NCI-H526 (cell line): ENCODE data around the gene SAMD15.
"Not testable (repeated sequence)": the region's sequence is repeated elsewhere in the genome, so short reads cannot be mapped to it uniquely, and the experiment has no call there.

Source experiments
- DNase-seq, 2 experiments: peaks; one replicate each; lab custom pipeline; 2025; lab: John Stamatoyannopoulos, UW

Gene SAMD15

DNA sequence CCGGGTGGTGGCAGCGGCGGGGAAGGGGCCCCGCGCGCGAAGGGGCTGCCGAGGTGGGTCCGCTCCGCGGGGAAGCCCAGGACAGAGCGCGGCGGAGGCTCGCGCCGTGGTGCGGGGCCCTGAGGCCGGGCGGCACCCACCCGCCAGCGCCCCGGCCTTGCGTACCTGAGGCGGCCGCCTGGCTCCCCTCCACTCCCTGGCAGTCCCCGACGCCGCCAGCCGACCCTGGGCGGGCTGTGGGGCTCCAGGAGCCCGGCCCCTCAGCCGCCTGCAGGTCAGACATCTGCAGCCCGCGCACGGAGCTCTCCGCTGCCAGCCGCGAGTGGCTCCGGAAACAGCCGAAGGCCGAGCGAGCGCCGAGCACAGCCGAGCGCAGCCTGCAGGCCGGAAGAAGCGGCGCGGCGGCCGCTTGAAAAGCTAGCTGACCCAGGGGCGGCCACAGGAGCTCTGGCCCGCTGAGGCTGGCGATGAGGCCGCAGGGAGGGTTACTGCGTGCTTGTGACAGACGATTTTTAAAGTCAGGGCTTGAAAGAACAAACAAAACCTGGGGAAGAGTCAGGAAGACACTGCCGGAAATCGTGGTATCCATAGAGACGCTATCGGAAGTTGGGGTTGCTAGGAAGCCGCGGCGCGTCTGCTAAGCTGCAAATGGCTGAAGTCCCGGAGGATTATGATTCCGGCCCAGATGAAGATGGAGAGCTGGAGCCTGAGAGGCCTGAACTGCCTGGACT, at the start of gene SAMD15, which contains the start of gene TMED8:
Gene SAMD15 (plus strand): TSS at position 609 of the 731 bp plus-strand sequence. CDS start 40 bp downstream, at position 649.
Gene TMED8 (minus strand): TSS at position 324 of the 731 bp plus-strand sequence. CDS start 41 bp downstream, at position 283.
- peak; percentile 68 to 92 for DNase-seq

GRCh38 chr14:77329872-77330271, 47.3 kb upstream of the SAMD15 start:
- DNase-seq: no peak

DNA sequence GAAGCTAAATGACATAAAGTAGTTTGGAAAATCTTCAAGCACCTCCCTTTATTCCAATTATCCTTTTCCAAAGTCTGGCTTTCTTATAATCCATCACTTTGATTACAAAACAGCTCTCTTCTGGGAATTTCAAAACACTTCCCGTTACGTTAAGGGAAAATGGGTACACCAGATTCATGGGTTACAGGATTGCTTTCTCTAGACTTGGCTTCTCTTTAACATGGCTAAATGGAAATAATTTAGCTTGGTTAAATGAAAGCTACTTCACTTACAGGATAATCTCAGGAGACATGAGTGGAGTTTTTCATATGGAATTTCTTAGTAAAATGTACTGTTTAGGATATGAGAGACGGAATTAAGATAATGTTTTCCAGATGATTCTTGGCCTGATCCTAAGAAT, 41.6 kb upstream of the SAMD15 start:
- DNase-seq: no peak

- not testable (repeated sequence) for DNase-seq
Observed at GRCh38 chr14:77337255-77337654, 39.9 kb upstream of the SAMD15 start.

GRCh38 chr14:77337880-77338279, 39.3 kb upstream of the SAMD15 start:
- DNase-seq: no peak

DNA sequence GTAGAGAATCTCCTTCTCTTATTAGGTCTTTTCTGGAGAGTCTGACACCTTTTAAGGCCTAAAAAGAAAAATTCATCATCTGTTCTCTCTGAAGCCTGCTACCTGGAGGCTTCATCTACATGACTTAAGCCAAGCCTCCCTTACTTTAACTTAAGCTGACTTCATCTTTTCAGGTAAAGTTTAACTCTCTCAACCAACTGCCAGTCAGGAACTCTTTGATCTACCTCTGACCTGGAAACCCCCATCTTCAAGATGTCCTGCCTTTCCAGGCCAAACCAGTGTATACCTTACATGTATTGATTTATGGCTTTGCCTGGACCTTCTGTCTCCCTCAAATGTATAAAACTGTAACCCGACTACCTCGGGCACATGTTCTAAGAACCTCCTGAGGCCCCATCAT, 38.9 kb upstream of the SAMD15 start:
- no peak for DNase-seq

DNA sequence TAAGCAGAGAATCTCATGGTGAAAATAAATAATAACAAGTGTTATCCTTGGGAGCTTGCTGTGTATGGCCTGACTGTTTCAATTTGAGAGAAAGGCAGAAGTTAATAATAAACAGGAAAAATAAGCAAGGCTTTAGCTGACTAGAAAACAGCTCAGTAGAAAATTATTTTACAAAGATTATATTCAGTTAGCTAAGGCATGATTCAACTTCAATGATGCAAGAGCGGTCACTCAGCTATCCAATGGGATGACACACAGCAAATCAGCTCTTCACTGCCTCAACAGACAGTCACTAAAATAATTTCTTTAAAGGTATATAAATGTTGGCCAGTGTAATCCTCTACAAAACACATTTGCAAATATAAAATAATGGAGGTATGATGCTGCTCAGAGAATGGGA, 37.8 kb upstream of the SAMD15 start:
- no peak for DNase-seq

DNA sequence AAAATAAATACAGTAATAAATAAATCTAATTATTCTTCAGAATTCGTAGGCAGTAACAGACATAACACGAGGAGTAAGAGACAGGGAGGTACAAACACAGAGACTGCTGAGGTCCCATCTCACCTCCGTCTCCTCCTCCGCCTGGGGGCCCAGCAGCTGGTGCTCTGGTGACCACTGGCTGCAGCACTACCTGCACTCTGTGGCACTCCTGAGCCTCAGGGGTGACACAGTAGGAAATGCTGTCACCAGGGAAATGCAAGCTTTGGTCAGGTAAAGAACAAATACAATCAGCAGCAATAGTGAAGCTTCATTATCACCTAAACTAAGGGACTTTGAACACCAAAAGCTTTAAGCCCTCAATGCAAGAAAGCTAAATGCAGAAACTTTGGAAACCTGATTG, 36.8 kb upstream of the SAMD15 start:
- no peak for DNase-seq

- DNase-seq: no peak
Observed at GRCh38 chr14:77342726-77343397, 34.3 kb upstream of the SAMD15 start.

GRCh38 chr14:77343662-77344061, 33.5 kb upstream of the SAMD15 start:
- DNase-seq: peak; percentile 16 to 53

DNA sequence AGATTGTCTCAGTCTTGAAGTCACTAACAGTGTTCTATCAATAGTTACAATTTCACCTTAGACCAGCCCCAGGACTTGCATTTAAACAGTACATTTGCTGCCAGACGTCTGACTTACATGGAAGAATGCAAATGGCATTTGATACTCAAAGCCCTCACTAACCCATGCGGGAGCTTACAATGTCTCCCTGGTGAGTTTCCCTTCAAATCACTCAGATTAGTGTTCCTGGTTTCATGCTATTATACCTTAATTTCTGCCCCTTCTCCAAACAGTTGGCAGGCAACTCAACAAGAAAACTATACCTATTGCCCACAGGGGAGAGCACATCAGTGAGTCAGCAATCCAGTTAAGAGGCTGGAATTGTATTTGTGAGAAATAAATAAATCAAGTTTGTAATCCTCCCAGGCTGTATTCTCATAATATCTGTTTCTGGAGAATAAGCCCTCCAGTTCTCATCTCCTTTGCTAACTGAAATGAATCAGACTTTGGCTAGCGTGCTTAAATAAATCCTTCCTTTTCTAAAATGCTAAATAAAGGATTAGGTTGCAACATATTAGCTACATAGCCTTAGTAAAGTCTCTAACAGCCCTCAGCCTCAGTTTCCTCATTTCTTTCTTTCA, 32.7 kb upstream of the SAMD15 start:
- no peak for DNase-seq

DNA sequence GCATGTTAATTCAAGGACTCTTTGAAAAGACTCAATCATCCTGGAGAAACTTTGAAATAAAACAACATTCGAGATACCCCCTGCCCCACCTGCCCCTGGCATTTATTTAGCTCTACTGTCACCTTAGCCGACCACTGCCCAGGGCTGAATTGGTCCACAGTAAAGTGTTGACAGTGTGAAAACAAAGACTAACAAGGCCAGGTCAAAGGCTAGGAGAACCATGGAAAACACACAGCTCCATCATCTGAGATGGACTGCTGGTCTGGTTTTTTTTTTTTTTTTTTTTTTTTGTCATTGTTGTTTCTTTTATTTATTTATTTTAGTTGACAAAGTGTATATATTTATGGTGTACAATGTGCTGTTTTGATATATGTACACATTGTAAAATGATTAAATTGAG, 30.7 kb upstream of the SAMD15 start:
- DNase-seq: no peak

- DNase-seq: no peak
Observed at GRCh38 chr14:77347751-77348150, 29.4 kb upstream of the SAMD15 start.

DNA sequence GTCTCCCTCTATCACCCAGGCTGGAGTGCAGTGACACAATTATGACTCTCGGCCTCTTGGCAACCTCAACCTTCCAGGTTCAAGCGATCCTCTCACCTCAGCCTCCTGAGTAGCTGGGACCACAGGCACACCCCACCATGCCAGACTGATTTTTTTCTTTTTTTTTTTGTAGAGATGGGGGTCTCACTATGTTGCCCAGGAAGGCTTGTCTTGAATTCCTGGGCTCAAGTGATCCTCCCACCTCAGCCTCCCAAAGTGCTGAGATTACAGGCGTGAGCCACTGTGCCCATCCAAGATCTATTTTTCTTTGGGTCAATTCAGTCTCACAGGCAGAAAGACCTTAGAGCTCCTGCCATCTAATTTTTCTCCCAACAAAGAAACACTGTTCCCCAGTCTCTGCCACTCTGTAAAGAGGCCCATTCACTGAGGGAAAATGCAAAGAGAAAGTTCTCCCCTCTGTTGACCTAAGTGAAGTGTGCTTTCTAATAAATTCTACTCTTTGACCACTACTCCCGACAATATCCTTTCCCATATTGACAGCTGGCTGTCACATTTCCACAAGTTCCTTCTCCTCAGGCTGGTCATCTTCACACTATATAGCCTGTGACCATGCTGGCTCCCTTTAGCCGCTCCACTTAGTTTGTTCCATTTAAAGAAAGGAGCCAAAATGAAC, 23.6 kb upstream of the SAMD15 start:
- no peak for DNase-seq

GRCh38 chr14:77355811-77356210, 21.4 kb upstream of the SAMD15 start:
- DNase-seq: no peak

- DNase-seq: no peak
Observed at GRCh38 chr14:77356899-77357298, 20.3 kb upstream of the SAMD15 start.

- DNase-seq: no peak
Observed at GRCh38 chr14:77359626-77360025, 17.6 kb upstream of the SAMD15 start.

DNA sequence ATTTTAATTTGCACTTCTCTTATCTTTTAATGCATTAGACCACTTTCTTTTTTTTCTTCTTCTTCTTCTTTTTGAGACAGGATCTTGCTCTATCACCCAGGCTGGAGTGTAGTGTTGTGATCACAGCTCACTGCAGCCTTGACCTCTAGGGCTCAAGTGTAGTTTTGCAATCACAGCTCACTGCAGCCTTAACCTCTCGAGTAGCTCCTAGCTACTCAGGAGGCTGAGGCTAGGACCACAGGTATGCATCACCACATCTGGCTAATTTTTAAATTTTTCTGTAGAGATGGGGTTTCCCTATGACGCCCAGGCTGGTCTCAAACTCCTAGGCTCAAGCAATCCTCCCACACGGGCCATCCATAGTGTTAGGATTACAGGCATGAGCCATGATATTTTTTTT, 13.0 kb upstream of the SAMD15 start:
- DNase-seq: no peak

DNA sequence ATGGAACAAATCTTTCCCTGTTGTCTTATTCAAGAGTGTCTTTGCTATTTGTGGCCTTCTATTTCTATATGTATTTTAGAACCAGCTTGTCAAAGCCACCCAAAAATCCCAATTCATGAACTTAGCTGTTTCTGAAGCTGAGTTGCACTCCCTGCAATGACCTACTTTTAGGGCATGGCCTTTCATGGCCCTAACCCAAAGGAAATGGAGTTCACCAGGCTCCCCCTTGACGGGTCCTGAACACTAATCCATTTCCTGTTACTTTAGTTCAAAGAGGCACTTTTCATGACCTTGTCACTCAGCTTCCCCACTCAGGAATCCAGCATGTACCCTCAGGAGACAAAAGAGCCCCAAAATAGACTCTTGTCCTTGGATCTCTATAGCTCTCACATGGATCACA, 7.9 kb upstream of the SAMD15 start:
- DNase-seq: no peak

DNA sequence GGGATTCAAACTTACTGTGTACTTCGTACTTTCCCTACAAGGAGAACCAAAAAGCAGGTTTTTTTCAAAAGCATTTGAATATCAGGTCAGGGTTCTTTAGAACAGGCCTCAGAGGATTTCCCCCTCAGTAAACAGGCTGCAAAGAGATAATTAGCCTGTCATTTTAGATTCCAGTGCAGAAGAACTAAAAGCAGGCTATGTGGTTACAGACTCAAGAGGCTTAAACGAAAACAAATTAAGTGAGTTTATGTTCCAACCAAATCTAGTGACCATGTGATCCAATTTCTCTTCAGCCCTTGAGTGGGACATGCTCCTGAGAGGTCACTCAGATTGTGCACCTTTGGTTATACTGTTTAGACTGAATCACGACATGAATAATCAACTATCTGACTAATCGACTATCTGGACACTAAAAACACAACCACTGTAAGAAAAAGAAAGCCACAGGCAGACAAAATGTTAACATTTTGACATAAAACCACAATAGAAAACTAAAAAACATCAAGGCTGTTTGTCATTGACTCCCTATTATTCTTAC, 4.8 kb upstream of the SAMD15 start:
- DNase-seq: peak; percentile 50 to 60

GRCh38 chr14:77375164-77375950, 1.8 kb upstream of the SAMD15 start:
- DNase-seq: no peak
